Skeletal muscle satellite cell (primary cell): ENCODE measurements around the gene IER5L.

Experiments used
- H3K27me3 ChIP-seq: 2 replicates; pipeline ENCODE4 v1.7.0; 2013; ENCODE audit warnings: low read length; ENCODE audit not compliant: control insufficient read depth, insufficient read depth
- H3K36me3 ChIP-seq: 2 replicates; pipeline ENCODE4 v1.7.0; 2013; ENCODE audit warnings: mild to moderate bottlenecking, control low read depth, low read length; ENCODE audit not compliant: insufficient read depth
- H3K4me1 ChIP-seq: 2 replicates; pipeline ENCODE4 v1.7.0; 2013; ENCODE audit warnings: low read length; ENCODE audit not compliant: control insufficient read depth, insufficient read depth
- H3K4me2 ChIP-seq: 2 replicates; pipeline ENCODE4 v1.7.0; 2013; ENCODE audit warnings: mild to moderate bottlenecking, low read length
- H3K4me3 ChIP-seq: 2 replicates; pipeline ENCODE4 v1.7.0; 2013; ENCODE audit warnings: low read length
- H3K9ac ChIP-seq: 2 replicates; pipeline ENCODE4 v1.7.0; 2013; ENCODE audit warnings: mild to moderate bottlenecking, low read depth, low read length, moderate library complexity
- H3K9me3 ChIP-seq: replicated peaks from 2 replicates; pipeline ENCODE4 v1.7.0; 2013; ENCODE audit warnings: mild to moderate bottlenecking, control low read depth, low read length

Gene IER5L

GRCh38 chr9:129218272-129218625, 40.2 kb upstream of the IER5L start:
- no peaks in the 10 kb centered on the region for H3K4me1 ChIP-seq

GRCh38 chr9:129213551-129213950, 35.5 kb upstream of the IER5L start:
- no peak overlapping the region for H3K9ac ChIP-seq

More at GRCh38 chr9:129218272-129218625, 40.2 kb upstream of the IER5L start:
- Histone ChIP-seq H3K9me3 (no peaks in the 10 kb centered on the region), H3K27me3 (peaks cover 18% of the 10 kb centered on the region), H3K4me2 (no peak overlapping the region), H3K36me3 (no peaks in the 10 kb centered on the region), H3K4me3 (no peak overlapping the region), H3K9ac (no peak overlapping the region)

DNA sequence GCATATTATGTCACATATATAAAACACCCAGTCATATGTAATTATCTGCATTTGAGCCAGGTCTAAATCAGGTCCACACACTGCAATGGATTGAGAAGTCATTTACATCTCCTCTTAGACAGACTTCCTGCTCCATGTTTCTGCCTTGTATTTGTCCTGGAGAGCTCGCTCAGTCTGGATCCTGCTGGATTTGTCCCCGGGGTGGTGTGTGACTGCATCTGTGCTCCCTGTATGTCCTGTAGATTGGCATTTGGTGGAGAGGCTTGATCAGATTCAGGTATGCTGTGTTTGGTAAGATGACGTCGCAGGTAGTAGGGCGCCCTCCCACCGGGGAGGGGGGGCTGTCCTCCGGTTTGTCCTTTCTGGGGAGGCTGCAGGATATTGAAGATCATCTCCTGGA, 33.6 kb upstream of the IER5L start:
- H3K9me3 ChIP-seq: no peaks in the 10 kb centered on the region
- no peak overlapping the region for H3K9ac ChIP-seq
- H3K4me1 ChIP-seq: no peaks in the 10 kb centered on the region
- peaks cover 3% of the 10 kb centered on the region for H3K27me3 ChIP-seq
- H3K4me2 ChIP-seq: no peak overlapping the region
- no peaks in the 10 kb centered on the region for H3K36me3 ChIP-seq
- H3K4me3 ChIP-seq: no peak overlapping the region

More at GRCh38 chr9:129213551-129213950, 35.5 kb upstream of the IER5L start:
- H3K36me3 ChIP-seq: no peaks in the 10 kb centered on the region
- no peaks in the 10 kb centered on the region for H3K4me1 ChIP-seq
- no peaks in the 10 kb centered on the region for H3K9me3 ChIP-seq
- no peak overlapping the region for H3K4me3 ChIP-seq
- no peak overlapping the region for H3K4me2 ChIP-seq
- peaks cover 3% of the 10 kb centered on the region for H3K27me3 ChIP-seq

- peaks cover 3% of the 10 kb centered on the region for H3K27me3 ChIP-seq
- H3K4me2 ChIP-seq: no peak overlapping the region
- H3K4me3 ChIP-seq: no peak overlapping the region
- H3K4me1 ChIP-seq: no peaks in the 10 kb centered on the region
- H3K9me3 ChIP-seq: no peaks in the 10 kb centered on the region
- H3K9ac ChIP-seq: no peak overlapping the region
- H3K36me3 ChIP-seq: no peaks in the 10 kb centered on the region
These were observed 32.1 kb upstream of the IER5L start for GRCh38 chr9:129210125-129210524.

- Histone ChIP-seq H3K27me3 (peaks cover 3% of the 10 kb centered on the region), H3K4me1 (no peaks in the 10 kb centered on the region), H3K9me3 (no peaks in the 10 kb centered on the region), H3K4me3 (no peak overlapping the region), H3K36me3 (no peaks in the 10 kb centered on the region), H3K9ac (no peak overlapping the region), H3K4me2 (no peak overlapping the region)
These were observed 31.5 kb upstream of the IER5L start for GRCh38 chr9:129209580-129209979.

DNA sequence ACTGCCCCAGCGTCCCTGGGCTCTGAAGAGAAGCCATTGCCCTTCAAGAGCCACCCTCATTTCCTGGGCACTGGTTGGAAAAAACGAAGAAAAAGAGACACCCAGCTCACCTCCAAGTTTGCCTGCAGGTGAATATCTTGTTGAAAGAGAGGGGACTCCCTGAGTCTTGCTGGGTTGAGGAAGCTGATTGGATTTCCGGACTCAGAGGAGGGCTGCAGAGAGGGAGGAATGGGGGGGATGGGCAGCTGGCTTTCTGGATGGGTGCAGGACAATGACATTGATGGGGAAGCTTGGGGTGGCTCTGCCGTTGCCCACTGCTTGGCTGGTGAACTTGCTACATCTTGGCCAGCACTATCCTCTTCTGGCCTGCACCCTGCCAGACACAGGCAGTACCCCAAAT, 31.0 kb upstream of the IER5L start:
- no peak overlapping the region for H3K4me2 ChIP-seq
- H3K36me3 ChIP-seq: no peaks in the 10 kb centered on the region
- no peak overlapping the region for H3K9ac ChIP-seq
- H3K4me1 ChIP-seq: no peaks in the 10 kb centered on the region
- no peaks in the 10 kb centered on the region for H3K9me3 ChIP-seq
- H3K4me3 ChIP-seq: no peak overlapping the region
- peaks cover 3% of the 10 kb centered on the region for H3K27me3 ChIP-seq

DNA sequence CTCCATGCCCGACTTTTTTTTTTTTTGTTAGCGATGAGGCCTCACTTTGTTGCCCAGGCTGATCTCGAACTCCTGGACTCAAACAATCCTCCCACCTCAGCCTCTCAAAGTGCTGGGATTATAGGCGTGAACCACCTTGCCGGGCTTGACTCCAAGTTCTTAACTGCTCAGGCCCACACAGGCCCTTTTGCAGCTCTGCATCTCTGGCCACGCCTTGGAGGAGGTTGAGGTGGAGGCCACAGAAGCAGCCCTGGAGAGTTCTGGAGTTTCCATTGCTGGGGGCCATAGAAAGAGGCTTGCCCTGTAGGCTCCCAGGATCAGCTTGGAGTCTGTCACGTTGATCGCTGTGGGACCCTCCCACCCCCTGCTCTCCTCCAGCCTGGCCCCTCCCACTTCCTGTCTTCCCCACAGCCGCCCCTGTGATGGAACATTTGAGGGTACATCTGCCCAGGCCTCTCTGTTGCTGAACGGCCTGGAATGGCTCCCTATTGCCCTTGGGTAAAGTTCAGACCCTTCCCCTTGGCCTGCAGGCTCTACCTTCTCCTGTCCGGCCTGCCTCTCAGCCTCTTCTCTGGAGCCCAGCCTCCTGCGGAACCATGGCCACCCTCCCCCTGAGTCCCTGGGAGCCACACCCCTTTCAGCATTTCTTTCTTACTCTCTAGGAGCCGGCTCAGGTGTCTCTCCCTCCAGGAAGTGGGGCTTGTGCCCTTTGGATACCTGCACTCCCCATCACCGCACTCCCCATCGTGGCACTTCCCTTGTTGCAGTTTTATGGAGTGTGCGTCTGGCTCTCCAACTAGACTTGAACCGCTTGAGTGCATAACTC, 30.4 kb upstream of the IER5L start:
- H3K27me3 ChIP-seq: no peaks in the 10 kb centered on the region
- no peaks in the 10 kb centered on the region for H3K36me3 ChIP-seq
- H3K9me3 ChIP-seq: no peaks in the 10 kb centered on the region
- no peak overlapping the region for H3K9ac ChIP-seq
- H3K4me1 ChIP-seq: no peaks in the 10 kb centered on the region
- no peak overlapping the region for H3K4me3 ChIP-seq
- H3K4me2 ChIP-seq: no peak overlapping the region

GRCh38 chr9:129206905-129207304, 28.8 kb upstream of the IER5L start:
- Histone ChIP-seq H3K36me3 (no peaks in the 10 kb centered on the region), H3K4me2 (no peak overlapping the region), H3K4me3 (no peak overlapping the region), H3K9ac (no peak overlapping the region), H3K4me1 (no peaks in the 10 kb centered on the region), H3K27me3 (no peaks in the 10 kb centered on the region), H3K9me3 (no peaks in the 10 kb centered on the region)

- Histone ChIP-seq H3K27me3 (no peaks in the 10 kb centered on the region), H3K4me2 (no peak overlapping the region), H3K9me3 (no peaks in the 10 kb centered on the region), H3K4me1 (no peaks in the 10 kb centered on the region), H3K4me3 (no peak overlapping the region), H3K9ac (no peak overlapping the region), H3K36me3 (no peaks in the 10 kb centered on the region)
These were observed 28.3 kb upstream of the IER5L start for GRCh38 chr9:129206401-129206800.

DNA sequence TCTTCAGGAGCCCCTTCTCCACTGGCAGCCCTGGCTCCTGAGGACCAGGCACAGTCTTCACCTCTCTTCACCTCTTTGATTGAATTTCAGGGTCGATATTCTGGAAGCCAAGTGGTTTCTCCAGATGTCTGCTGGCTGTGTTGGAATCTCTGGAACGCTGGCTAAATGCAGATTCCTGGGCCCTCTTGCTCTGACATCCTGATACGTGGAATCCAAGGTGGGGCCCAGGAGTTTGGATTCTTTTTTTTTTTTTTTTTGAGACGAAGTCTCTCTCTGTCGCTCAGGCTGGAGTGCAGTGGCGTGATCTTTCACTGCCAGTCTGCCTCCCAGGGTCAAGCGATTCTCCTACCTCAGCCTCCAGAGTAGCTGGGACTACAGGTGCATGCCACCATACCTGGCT, 26.8 kb upstream of the IER5L start:
- no peak overlapping the region for H3K4me3 ChIP-seq
- H3K36me3 ChIP-seq: no peaks in the 10 kb centered on the region
- no peaks in the 10 kb centered on the region for H3K9me3 ChIP-seq
- no peak overlapping the region for H3K4me2 ChIP-seq
- H3K27me3 ChIP-seq: no peaks in the 10 kb centered on the region
- H3K4me1 ChIP-seq: no peaks in the 10 kb centered on the region
- H3K9ac ChIP-seq: no peak overlapping the region

- peak overlapping the region; percentile 84 for H3K4me3 ChIP-seq
- H3K4me2 ChIP-seq: peak overlapping the region; percentile 86
- no peaks in the 10 kb centered on the region for H3K36me3 ChIP-seq
- peaks cover 3% of the 10 kb centered on the region for H3K4me1 ChIP-seq
- H3K9ac ChIP-seq: no peak overlapping the region
- H3K9me3 ChIP-seq: no peaks in the 10 kb centered on the region
- H3K27me3 ChIP-seq: no peaks in the 10 kb centered on the region
These were observed 25.5 kb upstream of the IER5L start for GRCh38 chr9:129203556-129203909.
